ENCODE measurements around the gene SLC10A7. TPM values are rescaled to one million over a fixed set of nuclear protein-coding genes. Genes with fewer than 3 reads are reported as not detected.

The SLC10A7 gene
- total and polyA plus RNA-seq, 2 experiments from 2014 or later, result 1.9 to 2.9 TPM

DNA sequence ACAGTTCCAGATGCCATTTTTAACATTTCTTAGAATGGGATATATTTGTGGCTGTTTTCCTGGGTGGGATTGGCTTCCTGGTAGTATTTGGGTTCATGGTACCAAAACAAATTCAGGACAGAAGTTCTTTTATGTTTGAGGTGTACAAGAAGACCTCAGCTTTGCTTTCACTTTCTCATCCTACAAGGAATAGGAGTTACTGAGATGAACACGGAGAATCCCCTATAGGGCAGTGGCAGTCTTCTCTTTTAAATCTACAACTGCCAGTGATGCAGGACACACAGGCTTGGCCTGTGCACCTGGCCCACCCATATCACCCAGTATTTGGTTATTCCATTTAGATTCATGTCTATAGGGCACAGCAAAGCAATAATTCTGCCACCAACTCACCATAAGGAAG, 35.2 kb downstream of the SLC10A7 start:
- no peaks in the 10 kb centered on the region for H3K27me3 ChIP-seq
- H3K9me3 ChIP-seq (ENCODE audit: low read depth), result no peaks in the 10 kb centered on the region
- H3K27ac ChIP-seq, result no peak overlapping the region
- H3K4me3 ChIP-seq, result no peak overlapping the region
- no peaks in the 10 kb centered on the region for H3K4me1 ChIP-seq (ENCODE audit: low read depth)
- TF ChIP-seq, protein P1, sequence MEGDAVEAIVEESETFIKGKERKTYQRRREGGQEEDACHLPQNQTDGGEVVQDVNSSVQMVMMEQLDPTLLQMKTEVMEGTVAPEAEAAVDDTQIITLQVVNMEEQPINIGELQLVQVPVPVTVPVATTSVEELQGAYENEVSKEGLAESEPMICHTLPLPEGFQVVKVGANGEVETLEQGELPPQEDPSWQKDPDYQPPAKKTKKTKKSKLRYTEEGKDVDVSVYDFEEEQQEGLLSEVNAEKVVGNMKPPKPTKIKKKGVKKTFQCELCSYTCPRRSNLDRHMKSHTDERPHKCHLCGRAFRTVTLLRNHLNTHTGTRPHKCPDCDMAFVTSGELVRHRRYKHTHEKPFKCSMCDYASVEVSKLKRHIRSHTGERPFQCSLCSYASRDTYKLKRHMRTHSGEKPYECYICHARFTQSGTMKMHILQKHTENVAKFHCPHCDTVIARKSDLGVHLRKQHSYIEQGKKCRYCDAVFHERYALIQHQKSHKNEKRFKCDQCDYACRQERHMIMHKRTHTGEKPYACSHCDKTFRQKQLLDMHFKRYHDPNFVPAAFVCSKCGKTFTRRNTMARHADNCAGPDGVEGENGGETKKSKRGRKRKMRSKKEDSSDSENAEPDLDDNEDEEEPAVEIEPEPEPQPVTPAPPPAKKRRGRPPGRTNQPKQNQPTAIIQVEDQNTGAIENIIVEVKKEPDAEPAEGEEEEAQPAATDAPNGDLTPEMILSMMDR (IDR thresholded peaks at IDR 0.05; ENCODE audit: low read depth, low read length), result no peak
- no peak for DNase-seq (ENCODE audit: low read depth in 1 of 2, low spot score in 1 of 2)
- H3K36me3 ChIP-seq, result no peaks in the 10 kb centered on the region

DNA sequence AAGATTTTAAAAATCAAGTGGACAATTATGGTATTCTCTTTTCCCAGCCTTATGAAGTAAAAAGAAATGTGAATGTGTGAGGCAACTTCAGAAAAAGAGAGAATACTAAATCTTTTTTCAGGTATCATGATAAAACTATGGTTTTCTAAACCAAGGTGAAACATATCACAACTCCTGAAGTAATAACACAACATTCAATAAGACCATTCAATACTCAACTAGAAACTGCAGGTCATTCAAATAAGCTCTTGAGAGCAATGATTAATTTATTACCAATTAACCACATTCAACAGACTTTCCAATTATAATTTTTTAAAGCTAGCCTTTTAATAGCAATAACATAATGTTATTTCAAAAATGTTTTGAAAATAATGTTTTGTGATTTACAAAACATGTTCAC, 35.8 kb downstream of the SLC10A7 start:
- Histone ChIP-seq H3K4me1 (ENCODE audit: low read depth) (no peaks in the 10 kb centered on the region), H3K9me3 (ENCODE audit: low read depth) (no peaks in the 10 kb centered on the region), H3K27me3 (no peaks in the 10 kb centered on the region), H3K36me3 (no peaks in the 10 kb centered on the region), H3K27ac (no peak overlapping the region), H3K4me3 (no peak overlapping the region)
- no peak for DNase-seq (ENCODE audit: low read depth in 1 of 2, low spot score in 1 of 2)
- TF ChIP-seq, protein P1 (IDR thresholded peaks at IDR 0.05; ENCODE audit: low read depth, low read length), result no peak

DNA sequence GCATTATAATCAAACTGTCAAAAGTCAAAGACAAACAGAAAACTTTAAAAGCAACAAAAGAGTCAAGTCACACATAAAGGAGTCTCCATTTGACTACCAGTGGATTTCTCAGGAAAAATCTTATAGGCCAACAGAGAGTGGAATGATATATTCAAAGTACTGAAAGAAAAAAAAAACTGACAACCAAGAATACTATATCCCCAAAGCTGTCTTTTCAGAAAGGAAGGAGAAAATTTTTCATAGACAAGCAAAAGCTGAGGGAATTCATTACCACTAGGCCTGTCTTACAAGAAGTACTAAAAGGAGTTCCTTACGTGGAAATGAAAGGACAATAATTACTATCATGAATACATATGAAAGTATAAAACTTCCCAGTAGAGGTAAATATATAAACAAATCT, 39.0 kb downstream of the SLC10A7 start:
- no peaks in the 10 kb centered on the region for H3K27me3 ChIP-seq
- H3K27ac ChIP-seq, result no peak overlapping the region
- no peaks in the 10 kb centered on the region for H3K9me3 ChIP-seq (ENCODE audit: low read depth)
- no peaks in the 10 kb centered on the region for H3K36me3 ChIP-seq
- TF ChIP-seq, protein P1 (IDR thresholded peaks at IDR 0.05; ENCODE audit: low read depth, low read length), result no peak
- H3K4me3 ChIP-seq, result no peak overlapping the region
- DNase-seq (ENCODE audit: low read depth in 1 of 2, low spot score in 1 of 2), result no peak
- no peaks in the 10 kb centered on the region for H3K4me1 ChIP-seq (ENCODE audit: low read depth)

DNA sequence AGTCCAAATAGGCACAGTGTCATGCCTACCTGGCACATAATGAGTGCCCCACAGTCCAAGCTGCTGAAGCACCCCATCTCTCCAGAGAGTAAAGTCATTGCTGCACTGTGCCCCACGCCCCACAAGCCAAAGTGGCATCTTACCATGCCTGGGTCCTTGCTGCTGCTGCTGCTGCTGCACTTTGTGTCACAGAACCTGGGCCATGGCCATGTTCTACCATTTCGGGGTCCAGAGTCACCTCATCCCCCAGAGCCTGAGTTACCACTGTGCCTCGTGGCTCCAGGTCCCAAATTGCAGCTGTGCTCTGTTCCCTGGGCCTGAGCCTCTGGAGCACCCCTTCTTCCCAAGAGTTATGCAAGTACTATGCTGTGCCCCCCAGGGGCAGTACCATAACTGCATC, 40.5 kb downstream of the SLC10A7 start:
- Histone ChIP-seq H3K36me3 (no peaks in the 10 kb centered on the region), H3K4me3 (no peak overlapping the region), H3K4me1 (ENCODE audit: low read depth) (no peaks in the 10 kb centered on the region), H3K27ac (no peak overlapping the region), H3K9me3 (ENCODE audit: low read depth) (no peaks in the 10 kb centered on the region), H3K27me3 (no peaks in the 10 kb centered on the region)
- no peak for DNase-seq (ENCODE audit: low read depth in 1 of 2, low spot score in 1 of 2)
- TF ChIP-seq, protein P1 (IDR thresholded peaks at IDR 0.05; ENCODE audit: low read depth, low read length), result no peak

DNA sequence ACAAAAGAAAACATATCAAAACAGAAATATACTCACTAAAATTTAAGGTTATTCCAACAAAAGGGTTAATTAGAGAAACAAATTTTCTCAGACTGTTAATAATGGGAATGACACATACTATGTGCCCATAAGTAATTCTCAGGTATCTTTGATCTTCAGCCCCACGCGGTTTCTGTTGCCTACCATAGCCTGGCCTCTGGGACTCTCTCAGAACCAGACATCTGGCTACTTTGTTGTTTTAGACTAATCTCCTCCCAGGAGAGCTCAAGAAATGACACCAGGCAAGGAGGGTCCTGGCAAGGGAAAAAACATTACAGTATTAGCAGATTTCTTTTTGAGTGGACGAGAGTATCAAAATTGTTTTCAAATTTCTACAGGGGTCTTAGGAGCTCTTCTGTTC, 43.7 kb downstream of the SLC10A7 start:
- TF ChIP-seq, protein P1 (IDR thresholded peaks at IDR 0.05; ENCODE audit: low read depth, low read length), result no peak
- H3K4me3 ChIP-seq, result no peak overlapping the region
- H3K4me1 ChIP-seq (ENCODE audit: low read depth), result no peaks in the 10 kb centered on the region
- no peak for DNase-seq (ENCODE audit: low read depth in 1 of 2, low spot score in 1 of 2)
- no peaks in the 10 kb centered on the region for H3K9me3 ChIP-seq (ENCODE audit: low read depth)
- H3K27me3 ChIP-seq, result no peaks in the 10 kb centered on the region
- no peaks in the 10 kb centered on the region for H3K36me3 ChIP-seq
- H3K27ac ChIP-seq, result no peak overlapping the region

DNA sequence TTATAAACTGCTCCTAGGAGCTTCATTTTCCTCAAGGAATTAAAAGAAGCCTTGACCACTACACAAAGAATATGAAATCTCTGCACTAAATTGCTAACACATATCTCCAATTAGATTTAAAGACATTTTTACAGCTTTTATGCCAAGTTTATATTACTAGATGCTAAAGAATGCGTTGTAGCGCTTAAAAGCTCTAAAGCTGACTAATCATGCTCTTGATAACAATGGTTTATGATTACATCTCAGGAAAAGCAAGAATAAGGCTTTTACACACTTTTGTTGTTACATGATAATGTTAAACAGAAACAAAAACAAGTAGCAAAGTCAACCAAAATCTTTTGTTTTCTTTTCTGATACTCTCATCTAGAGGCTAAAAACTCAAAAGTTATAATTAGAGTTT, 44.7 kb downstream of the SLC10A7 start:
- TF ChIP-seq, protein P1 (IDR thresholded peaks at IDR 0.05; ENCODE audit: low read depth, low read length), result no peak
- peak in 1 of 2 donors; percentile 52 for DNase-seq (ENCODE audit: low read depth in 1 of 2, low spot score in 1 of 2)
- Histone ChIP-seq H3K27ac (no peak overlapping the region), H3K4me3 (no peak overlapping the region), H3K36me3 (no peaks in the 10 kb centered on the region), H3K9me3 (ENCODE audit: low read depth) (no peaks in the 10 kb centered on the region), H3K4me1 (ENCODE audit: low read depth) (no peaks in the 10 kb centered on the region), H3K27me3 (no peaks in the 10 kb centered on the region)

Data from cardiac muscle cell (in vitro differentiated cells and primary cell).